Right forelimb (tissue), 1 donor: ENCODE data around the gene KDM4B.

Source experiments
- DNase-seq: peaks from one replicate; pipeline ENCODE4 v3.0.0-alpha.2; 2018

KDM4B gene

GRCh38 chr19:5126498-5127223 is 157.7 kb downstream of the KDM4B start:
- DNase-seq: no peak

GRCh38 chr19:5127717-5128116 is 158.8 kb downstream of the KDM4B start:
- no peak for DNase-seq

GRCh38 chr19:5128251-5128935 is 159.5 kb downstream of the KDM4B start:
- peak; percentile 68 for DNase-seq

- no peak for DNase-seq
Measured at GRCh38 chr19:5128936-5129389, 160.1 kb downstream of the KDM4B start.

GRCh38 chr19:5129691-5130090 is 160.8 kb downstream of the KDM4B start:
- no peak for DNase-seq

GRCh38 chr19:5130371-5131030 is 161.6 kb downstream of the KDM4B start:
- DNase-seq: no peak

GRCh38 chr19:5131031-5131505 is 162.2 kb downstream of the KDM4B start:
- DNase-seq: no peak

GRCh38 chr19:5131506-5132205 is 162.7 kb downstream of the KDM4B start:
- no peak for DNase-seq

- DNase-seq: no peak
Measured at GRCh38 chr19:5132206-5132560, 163.3 kb downstream of the KDM4B start.

GRCh38 chr19:5132698-5133651 is 164.1 kb downstream of the KDM4B start:
- DNase-seq: no peak

GRCh38 chr19:5133986-5134595 is 165.2 kb downstream of the KDM4B start:
- no peak for DNase-seq

GRCh38 chr19:5134691-5135090 is 165.8 kb downstream of the KDM4B start:
- no peak for DNase-seq

- no peak for DNase-seq
Measured at GRCh38 chr19:5136073-5136855, 167.4 kb downstream of the KDM4B start.

GRCh38 chr19:5137114-5137513 is 168.2 kb downstream of the KDM4B start:
- DNase-seq: no peak

- no peak for DNase-seq
Measured at GRCh38 chr19:5137571-5138124, 168.7 kb downstream of the KDM4B start.

- peak; percentile 65 for DNase-seq
Measured at GRCh38 chr19:5138606-5139582, 170.0 kb downstream of the KDM4B start.

- DNase-seq: no peak
Measured at GRCh38 chr19:5139583-5140325, 170.8 kb downstream of the KDM4B start.

GRCh38 chr19:5141129-5141849 is 172.4 kb downstream of the KDM4B start:
- DNase-seq: no peak
